A549 (cell line): ENCODE measurements around the gene EAF1.

Experiments used
- BHLHE40 ChIP-seq: IDR thresholded peaks from 2 replicates; pipeline ENCODE4 v1.6.1; 2012; ENCODE audit warnings: low read depth, low read length, inconsistent platforms
- EP300 ChIP-seq, 2 experiments: fragments of >200 bp; sonication (Bioruptor Twin); formaldehyde crosslinking; IDR thresholded peaks; 2 replicates in 1 of 2; 3 replicates in 1 of 2; pipeline ENCODE4 v1.6.1; 2016 to 2017
- MAZ ChIP-seq: fragments of 150-350 bp; IDR thresholded peaks from 2 replicates; pipeline ENCODE4 v1.6.1; 2014; ENCODE audit warnings: antibody characterized with exemption, low read depth, low read length, borderline replicate concordance
- PHF8 ChIP-seq: fragments of 200-600 bp; sonication (generic); IDR thresholded peaks from 2 replicates; pipeline ENCODE4 v1.6.1; 2016; ENCODE audit warnings: low read depth, mild to moderate bottlenecking, antibody characterized with exemption, moderate library complexity, borderline replicate concordance
- POLR2A ChIP-seq: IDR thresholded peaks from 2 replicates; pipeline ENCODE4 v1.6.1; 2012; ENCODE audit warnings: mild to moderate bottlenecking, low read length
- POLR2AphosphoS2 ChIP-seq: conservative IDR thresholded peaks from 2 replicates; pipeline ENCODE4 v1.6.1; 2012; ENCODE audit warnings: low read length, improper control_type of control experiment, inconsistent platforms
- RFX5 ChIP-seq: fragments of 450-650 bp; IDR thresholded peaks from 2 replicates; pipeline ENCODE4 v1.7.1; 2014; ENCODE audit warnings: antibody characterized with exemption, mild to moderate bottlenecking, moderate library complexity
- SMC3 ChIP-seq: fragments of >200 bp; sonication (Bioruptor Twin); formaldehyde crosslinking; IDR thresholded peaks from 3 replicates; pipeline ENCODE4 v1.6.1; 2018; ENCODE audit warnings: inconsistent platforms
- USF2 ChIP-seq: fragments of 450-650 bp; IDR thresholded peaks from 2 replicates; pipeline ENCODE4 v1.6.1; 2014; ENCODE audit warnings: antibody characterized with exemption
- ZC3H11A ChIP-seq: fragments of 450-650 bp; IDR thresholded peaks from 2 replicates; pipeline ENCODE4 v1.6.1; 2014; ENCODE audit warnings: antibody characterized with exemption, mild to moderate bottlenecking
- TF ChIP-seq, protein P1 (sequence below): fragments of >200 bp; sonication (Bioruptor Twin); formaldehyde crosslinking; IDR thresholded peaks from 3 replicates; pipeline ENCODE4 v1.5.1; 2016
- TF ChIP-seq, protein P2 (sequence below): IDR thresholded peaks from 2 replicates; pipeline ENCODE4 v1.6.1; 2012

DNA sequence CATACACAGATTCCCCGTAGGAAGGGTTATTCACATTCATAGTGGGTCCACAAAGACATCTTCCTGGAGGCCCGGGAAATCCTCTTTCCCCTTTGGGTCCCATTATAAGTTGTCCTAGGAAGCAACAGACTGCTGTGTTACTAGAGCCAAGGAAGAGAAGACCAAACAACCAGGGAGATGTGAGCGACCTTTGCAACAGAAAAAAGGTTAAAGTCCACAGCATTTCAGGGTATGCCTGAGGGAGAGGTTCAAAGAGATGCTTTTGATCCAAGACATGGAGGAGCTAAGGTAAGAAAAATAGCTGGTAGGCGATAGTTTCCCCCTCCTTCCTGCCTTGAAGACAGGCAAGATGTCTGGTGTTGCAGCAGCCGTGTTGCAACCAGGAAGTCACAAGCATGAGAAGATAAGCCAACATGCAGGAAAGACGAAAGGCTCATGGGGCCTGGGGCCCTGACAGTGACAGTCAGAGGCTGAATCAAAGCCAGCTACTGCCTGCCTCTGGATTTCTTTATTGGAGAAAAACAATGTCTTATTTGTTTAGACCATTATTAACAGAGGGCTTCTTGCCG, 30.9 kb downstream of the EAF1 start:
- TF ChIP-seq EP300 (IDR thresholded peaks at IDR 0.05) (no peak), BHLHE40 (no peak), PHF8 (no peak), ZC3H11A (no peak), MAZ (no peak), POLR2A (no peak), SMC3 (no peak), USF2 (no peak), POLR2AphosphoS2 (no peak), RFX5 (no peak)
- TF ChIP-seq, protein P1, sequence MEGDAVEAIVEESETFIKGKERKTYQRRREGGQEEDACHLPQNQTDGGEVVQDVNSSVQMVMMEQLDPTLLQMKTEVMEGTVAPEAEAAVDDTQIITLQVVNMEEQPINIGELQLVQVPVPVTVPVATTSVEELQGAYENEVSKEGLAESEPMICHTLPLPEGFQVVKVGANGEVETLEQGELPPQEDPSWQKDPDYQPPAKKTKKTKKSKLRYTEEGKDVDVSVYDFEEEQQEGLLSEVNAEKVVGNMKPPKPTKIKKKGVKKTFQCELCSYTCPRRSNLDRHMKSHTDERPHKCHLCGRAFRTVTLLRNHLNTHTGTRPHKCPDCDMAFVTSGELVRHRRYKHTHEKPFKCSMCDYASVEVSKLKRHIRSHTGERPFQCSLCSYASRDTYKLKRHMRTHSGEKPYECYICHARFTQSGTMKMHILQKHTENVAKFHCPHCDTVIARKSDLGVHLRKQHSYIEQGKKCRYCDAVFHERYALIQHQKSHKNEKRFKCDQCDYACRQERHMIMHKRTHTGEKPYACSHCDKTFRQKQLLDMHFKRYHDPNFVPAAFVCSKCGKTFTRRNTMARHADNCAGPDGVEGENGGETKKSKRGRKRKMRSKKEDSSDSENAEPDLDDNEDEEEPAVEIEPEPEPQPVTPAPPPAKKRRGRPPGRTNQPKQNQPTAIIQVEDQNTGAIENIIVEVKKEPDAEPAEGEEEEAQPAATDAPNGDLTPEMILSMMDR, result no peak
- TF ChIP-seq, protein P2, sequence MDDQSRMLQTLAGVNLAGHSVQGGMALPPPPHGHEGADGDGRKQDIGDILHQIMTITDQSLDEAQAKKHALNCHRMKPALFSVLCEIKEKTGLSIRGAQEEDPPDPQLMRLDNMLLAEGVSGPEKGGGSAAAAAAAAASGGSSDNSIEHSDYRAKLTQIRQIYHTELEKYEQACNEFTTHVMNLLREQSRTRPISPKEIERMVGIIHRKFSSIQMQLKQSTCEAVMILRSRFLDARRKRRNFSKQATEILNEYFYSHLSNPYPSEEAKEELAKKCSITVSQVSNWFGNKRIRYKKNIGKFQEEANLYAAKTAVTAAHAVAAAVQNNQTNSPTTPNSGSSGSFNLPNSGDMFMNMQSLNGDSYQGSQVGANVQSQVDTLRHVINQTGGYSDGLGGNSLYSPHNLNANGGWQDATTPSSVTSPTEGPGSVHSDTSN, result no peak
